HG03025 (cell line): ENCODE data around the gene ZNF408.

ENCODE experiments used
- ATAC-seq: cut with Tn5 transposase; IDR thresholded peaks from one replicate; pipeline ENCODE4 v1.9.1; 2021; ENCODE audit warnings: mild to moderate bottlenecking, moderate library complexity; ENCODE audit not compliant: unreplicated experiment, low FRiP score

Gene ZNF408

DNA sequence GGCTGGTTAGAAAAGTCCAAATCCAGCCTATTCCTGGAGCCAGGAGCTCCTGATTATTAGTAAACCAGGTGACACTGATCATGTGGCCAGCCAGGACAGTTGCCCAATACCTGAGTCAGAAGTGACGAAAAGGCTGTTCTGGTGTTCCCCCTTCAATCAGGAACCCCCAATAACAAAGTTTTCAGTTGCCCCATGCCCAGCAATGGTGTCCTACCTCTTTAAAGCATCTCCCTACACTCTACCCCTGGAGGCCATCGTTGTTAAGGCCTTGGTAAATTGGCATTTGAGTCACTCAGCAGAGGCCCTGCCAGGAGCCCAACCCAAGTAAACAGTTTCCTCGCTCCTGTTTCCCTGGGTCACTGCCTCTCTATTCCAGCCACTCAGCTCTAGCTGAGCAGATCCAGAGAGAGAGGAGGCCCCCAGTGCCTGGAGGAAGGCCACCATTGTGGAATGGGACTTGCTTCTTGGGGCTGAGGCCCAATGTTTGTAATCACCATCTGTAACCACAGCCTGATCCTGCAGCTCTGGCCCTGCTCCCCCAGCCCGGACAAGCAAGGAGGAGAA is 25.5 kb upstream of the ZNF408 start:
- ATAC-seq: no peak

DNA sequence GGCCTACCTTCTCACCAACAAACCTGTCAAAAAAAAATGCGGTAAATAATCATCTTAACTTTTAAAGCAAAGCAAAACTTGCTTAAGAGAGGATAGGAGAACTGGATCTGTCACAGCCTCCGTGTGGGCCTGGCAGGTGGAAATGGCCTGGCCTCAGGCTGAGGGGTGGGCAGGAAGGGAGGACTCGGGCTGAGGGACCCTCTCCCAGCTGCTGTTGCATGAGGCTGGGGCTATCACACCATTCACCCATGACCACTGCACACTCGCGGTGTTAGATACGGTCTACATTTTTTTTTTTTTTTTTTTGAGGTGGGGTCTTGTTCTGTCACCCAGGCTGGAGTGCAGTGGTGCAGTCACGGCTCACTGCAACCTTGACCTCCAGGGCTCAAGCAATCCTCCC is 24.9 kb upstream of the ZNF408 start:
- ATAC-seq: no peak

DNA sequence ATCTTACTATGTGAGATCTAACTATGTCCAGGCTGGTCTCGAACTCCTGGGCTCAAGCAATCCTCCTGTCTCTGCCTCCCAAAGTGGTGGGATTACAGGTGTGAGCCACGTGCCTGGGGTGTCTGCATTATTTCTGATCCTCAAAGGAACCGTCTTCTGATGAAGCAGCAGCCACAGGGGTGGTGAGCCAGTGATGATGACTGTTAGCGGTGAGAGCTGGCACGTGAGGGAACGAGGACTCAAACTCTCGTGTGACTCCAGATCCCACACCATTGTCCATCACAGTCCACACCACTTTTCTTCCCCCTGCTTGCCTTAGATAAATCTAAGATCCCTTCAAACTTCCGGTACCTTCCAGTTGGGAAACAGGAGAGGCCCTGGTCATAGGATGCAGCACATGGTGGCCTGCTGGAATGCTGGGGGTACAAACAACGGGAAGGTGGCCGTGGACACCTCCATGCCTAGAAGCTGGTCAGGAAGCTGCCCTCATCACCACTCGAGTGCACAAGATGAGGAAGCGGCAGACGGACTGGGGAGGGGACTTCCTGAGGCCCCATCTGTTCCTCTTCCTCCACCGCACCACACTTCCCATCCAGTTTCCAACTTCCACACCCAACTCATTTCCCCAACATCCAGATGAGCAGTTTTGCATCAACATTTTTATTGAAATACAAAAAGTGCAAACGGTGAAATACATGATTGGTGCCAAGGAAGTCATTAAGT is 24.2 kb upstream of the ZNF408 start:
- no peak for ATAC-seq

DNA sequence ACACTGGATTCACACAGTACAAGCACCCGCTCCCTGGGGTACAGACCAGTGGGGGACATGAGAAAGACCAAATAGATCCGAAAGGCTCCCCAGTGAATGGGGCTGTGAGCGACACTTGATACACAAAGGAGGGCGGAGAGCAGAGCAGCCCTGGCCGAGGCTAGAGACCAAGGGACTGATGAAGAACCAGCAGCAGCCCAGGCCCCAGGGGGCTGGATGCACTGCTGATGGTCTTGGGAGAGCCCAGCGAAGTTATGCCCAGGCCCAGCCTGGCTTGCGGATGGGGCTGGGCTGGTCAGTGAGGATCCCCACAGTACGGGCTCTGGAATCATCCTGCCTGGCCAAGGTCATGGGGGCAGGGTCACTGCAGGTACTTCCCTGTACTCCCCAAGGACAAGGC is 23.7 kb upstream of the ZNF408 start:
- no peak for ATAC-seq

DNA sequence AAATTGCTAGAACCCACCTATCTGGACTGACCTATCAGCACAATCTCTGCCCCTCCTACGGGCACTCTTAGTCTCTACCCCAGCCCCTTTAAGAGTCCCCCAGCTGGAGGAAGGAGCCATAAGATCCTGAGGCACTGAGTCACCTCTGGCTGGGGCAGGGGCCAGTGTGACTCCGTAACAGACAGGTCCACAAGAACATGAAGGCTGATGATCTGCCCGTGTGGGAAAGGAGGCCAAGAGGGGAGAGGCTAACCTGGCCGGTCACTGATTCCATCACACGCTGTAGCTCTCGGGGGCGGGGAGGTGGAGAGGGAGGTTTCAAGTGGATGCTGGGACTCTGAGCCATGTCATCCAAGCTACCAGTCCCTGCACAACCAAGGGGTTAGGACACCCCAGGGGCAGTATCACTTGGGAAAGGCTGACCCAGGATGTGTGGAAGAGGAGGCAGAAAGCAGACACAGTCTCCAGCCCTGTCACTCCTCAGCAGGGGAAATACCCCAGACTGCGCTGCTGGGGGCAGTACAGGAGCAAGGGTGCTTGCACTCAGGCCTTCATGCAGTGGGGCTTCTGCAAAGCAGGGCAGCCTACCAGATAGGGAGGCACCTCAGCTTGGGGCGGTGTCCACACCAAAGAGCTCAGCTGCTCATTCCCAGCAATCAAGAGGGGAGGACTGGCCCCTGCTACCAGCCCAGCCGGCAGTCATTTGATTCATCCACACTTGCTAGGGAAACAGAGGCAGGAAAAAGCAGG is 22.7 kb upstream of the ZNF408 start:
- no peak for ATAC-seq

DNA sequence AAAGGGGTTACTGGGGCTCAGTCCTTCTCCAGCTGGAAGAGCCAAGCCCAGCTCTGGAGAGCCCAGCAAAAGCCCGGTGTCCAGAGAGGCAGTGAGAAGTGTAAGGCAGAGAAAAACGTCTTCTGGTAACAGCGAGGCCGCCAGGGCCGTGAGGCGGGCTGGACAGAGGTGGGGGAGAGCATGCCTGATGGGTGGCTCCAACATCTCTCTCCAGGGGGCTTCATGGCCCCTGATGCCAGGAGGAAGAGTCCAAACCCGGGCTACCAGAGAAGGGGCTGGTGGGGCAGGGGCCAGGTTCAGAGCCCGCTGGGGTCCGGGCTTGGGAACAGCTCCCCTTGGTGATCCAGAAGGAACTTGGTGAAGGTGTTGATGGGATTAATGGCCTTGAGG is 22.1 kb upstream of the ZNF408 start:
- ATAC-seq: no peak

DNA sequence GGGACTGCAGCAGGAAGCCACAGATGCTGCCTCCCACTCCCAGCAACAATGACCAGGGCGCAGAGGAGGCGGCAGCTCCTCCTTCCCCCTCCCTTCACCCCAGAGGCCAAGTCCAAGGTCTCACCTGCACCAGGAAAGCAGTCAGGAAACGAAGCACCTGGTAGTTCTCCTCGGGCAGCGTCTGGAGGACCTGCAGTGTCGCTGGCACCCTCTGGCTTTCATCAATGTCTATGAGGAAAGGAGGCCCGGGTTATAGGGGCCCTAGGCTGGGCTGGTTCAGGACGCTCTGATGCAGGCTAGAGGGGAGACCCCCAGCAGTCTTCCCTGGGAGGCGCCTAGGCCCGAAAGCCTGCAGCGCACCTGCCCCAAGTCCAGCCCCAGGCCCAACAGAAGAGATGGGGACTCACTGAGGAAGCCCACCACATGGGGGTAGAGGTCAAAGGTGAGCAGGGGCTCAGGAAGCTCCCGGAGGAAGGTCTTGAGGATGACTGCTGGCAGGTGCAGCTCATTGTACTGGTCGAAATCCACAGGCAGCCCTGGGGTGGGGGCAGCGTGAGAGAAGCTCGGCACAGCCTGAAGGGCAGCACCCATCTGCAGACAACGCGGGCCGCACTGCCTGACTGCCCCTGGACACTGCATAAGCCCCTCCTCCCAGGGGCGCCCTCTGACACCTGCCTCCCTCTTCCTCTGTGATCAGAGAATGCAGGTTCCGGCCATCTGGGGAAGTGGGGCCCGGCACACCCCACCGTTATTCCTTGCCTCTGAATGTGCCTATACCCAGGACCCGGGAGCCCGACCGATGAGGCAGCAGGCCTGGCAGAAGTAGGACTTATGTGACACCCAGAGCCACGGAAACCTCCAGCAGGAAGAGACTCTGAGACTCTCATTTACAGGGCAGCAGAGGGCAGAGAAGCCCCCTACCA is 21.3 kb upstream of the ZNF408 start:
- ATAC-seq: no peak

DNA sequence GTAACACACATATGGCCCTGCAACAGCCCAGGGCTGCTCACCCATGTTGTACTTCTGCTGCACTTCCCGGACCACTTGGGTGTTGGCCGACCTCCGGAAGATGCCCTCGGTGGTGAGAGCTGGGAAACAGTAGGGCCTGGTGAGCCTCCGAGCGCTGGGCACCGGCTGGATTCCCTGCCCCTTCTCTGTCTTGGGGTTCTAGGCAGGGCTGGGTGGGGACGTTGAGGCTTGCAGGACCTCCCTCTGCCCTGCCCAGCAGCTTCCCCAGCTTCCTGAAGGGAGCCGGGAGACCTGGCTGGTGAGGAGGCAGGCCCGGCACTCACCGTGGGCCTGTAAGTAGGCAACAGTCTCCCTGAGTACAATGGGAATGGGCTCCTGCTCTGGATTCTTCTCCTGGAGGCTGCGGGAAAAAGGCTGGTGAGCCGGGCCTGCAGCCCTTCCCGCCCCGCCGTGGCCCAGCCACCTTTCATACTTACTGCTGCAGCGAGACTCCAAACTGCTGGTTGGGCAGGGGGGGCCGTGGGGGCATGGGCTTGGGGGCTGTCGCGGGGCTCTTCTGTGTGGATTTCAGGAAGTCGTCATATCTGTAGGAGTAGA is 20.6 kb upstream of the ZNF408 start:
- no peak for ATAC-seq

DNA sequence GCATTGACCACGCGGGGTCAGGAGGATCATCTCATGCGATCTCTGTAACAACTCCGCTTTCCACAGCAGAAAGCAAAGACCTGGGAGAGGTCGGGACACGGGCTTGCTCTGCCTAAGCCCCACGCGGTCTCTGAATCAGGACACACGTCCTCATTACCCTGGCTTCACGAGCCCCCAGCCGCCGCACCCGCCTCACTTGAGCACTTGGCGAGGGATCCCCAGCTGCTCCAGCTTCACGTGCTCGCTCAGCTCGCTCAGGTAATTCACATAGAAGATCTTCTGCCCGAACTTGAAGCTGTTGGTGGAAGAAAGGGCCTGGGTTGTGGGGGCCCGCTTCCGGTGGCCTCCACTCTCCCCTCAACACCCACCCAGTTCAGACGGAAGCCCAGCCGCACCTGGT is 20.0 kb upstream of the ZNF408 start:
- no peak for ATAC-seq

DNA sequence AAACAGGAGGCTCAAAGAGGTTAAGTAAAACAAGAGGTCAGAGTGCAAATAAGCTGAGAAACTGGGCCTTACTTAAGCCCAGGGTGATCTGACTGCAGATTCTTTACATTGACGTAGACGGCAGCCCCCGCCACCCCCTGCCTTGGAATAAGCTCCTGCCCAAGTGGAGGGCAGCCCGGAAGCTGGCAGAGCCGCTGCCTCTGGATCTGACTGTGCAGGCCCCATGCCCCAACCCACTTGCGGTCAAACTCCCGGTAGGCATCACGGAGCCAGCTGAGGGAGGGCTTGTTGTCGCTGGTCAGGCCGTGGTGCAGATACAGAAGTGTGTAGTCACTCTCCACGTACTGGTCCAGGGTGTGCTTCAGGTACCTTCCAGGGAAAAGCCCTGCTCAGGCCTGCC is 19.0 kb upstream of the ZNF408 start:
- ATAC-seq: no peak

DNA sequence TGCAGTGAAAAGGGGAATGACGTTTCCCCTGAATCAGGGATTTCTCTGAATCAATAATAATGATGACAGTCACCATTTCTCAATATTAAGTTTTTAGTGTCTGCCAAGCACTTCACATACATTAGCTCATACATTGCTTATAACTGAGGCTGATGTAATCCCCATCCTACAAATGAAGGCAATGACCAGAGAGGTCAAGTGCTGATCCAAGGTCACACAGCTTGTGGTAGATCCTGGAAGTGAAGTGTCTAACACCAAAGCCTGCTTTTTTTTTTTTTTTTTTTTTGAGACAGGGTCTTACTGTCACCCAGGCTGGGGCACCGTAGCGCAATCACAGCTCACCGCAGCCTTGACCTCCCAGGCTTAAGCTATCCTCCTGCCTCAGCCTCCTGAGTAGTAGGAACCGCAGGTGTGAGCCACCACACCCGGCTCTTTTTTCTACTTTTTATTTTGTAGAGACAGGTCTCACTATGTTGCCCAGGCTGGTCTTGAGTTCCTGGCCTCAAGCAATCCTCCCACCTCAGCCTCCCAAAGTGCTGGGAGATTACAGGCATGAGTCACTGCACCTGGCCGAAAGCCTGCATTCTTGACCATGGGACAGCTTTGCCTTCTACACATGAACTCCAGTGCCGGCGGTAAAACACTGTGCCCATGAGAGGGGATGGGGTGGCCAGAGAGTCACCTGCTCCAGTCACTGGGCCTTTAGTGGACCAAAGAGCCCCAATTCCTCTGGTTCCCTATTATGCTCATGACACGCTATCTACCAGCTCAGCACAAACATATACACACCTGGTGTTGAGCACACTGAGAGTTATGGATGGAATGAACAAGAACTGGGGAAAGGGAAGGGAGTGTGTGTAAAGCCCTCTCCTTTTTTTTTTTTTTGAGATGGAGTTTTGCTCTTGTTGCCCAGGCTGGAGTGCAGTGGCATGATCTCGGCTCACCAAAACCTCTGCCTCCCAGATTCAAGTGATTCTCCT is 17.8 kb upstream of the ZNF408 start:
- ATAC-seq: no peak

DNA sequence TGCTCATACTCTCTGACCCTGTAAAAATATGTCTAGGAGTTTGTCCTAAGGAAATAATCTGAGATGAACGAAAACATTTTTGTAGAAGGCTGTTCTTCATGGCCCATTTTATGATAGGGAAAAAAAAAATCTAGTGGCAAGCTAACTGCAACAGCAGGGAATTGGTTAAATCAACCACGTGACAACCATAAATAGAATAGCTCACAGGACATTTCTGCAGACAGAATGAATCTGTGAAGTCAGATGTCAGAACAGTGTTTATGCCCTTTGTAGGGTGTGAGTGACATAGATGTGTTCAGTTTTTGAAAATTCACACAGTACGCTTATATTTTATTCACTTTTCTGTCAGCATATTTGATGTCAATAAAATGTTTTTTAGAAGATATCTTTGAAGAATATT is 16.5 kb upstream of the ZNF408 start:
- ATAC-seq: no peak

DNA sequence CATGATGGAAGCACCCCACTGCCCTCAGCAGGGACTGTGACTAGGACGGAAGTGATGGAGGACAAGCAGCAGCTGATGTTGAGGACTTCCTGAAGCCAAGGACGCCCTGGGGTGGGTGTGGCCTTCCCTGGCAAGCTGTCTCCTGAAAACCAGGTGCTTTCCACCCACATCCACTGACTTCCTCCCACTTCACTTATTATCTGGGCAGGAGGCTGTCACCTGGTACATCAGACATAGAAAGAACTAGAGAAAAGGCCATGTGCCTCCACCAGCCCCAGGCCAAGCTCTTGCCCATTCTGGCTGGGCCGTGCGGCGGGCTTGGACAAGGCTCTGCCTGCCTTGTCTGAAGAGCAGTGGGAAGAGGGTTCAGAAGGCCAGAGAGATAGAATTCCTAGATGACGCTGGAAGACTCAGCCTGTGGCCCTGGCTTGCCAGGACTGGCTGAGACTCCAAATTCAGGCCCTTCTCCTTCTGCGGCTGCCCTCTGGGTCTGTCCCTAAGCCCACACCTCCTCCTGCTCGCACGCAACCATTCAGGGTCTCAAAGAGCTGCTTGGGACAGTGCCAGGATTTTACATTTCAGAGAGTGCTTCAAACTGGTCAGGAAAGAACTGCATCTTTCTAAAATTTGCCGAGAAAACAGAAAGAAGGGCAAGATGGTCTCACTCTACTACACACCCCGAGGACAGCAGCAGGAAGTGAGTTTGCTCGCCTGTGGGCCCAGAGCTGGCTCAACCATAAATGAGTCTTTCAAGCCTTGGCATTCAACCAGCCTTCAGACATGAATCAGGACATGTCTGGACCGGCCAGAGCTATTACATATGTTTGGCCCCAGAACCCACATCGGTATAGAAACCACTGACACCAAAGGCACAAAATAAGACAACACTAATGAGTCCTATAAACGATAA is 13.7 kb upstream of the ZNF408 start:
- no peak for ATAC-seq

DNA sequence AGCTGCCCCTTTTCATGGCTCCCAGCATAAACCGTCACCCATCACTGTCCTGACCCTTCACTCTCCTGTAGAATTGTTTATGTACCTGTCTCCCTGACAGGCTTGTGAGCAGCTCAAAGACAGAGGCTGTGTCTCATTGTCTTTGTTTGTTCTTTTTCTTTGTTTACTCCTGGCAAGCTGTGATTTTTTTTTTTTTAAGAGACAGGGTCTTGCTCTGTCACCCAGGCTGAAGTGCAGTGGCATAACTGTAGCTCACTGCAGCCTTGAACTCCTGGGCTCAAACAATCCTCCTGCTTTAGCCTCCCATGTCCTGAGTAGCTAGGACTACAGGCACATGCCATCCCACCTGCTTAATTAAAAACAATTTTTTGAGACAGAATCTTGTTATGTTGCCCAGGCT is 10.1 kb upstream of the ZNF408 start:
- no peak for ATAC-seq

DNA sequence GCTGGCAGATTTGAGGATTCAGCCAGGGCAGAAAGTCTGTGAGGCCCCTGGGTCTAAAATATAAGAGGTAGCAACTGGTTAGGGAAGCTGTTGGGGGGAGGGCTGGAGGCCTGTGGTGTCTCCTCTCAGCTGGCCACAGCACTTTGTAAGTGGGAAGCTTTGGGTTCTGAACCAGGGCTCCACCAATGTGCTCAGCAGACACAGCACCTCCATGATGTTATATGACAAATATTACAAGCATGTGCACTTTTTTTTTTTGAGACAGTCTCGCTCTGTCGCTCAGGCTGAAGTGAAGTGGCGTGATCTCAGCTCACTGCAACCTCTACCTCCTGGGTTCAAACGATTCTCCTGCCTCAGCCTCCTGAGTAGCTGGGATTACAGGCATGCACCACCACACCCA is 8.4 kb upstream of the ZNF408 start:
- no peak for ATAC-seq

DNA sequence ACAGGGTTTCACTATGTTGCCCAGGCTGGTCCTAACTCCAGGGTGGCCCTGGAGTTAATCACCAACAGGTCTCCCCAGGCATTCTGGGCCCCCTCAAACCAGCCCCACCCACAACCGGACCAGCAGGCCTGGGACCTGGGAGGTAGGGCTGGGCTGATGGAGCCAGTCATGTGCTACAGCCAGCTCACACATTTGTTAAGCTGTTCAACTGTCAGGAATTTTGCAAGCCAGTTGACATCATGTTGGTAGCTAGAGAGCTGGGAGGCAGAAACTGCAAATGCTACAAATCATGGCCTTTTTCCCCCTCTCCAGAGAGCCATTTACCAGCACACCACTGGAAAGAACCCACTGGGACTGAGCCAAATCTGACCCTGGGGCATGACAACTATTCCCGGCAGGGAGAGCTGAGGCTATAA is 7.2 kb upstream of the ZNF408 start:
- no peak for ATAC-seq

DNA sequence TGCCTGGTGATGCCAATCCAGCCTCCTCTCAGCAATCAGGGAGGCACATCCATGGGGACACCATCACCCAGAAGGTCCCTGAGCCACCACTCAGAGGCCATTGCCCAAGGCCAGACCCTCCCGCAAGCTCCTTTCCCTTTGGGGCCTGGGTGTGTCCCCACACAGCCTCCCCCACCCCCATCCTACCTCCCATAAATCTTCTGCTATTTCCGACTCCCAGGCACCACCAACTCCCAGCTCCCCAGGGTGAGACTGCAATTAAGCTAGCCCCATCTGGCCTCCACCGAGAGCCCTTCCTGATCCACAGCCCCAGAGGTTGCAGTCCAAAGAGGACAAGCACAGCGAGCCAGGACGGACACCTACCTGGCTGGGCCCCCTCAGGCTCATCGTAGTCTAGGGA is 6.8 kb upstream of the ZNF408 start:
- no peak for ATAC-seq

DNA sequence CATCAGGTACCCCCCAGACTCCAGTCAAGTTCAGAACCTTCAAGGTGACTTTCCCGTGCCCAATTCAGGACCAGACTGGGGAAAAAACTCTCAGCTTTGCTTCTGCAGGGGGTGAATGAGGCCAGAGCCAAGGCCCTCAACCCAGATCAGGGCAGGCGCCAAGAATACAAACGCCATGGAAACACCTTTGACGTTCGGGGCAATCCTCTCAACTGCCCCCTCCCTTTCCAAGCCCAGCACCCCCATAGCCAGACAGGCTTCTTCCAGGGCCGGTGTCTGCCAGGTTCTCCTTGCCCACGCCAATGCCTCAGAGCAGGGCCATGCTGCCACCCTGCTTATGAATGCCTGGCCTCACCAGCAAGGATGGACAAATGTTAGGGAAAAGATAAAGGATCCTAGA is 6.2 kb upstream of the ZNF408 start:
- ATAC-seq: no peak
